AG10803 (cell line): ENCODE data around the gene KHDC3L.

Source experiments
- DNase-seq: peaks from one replicate; pipeline ENCODE4 v3.0.0; 2010; ENCODE audit warnings: low read depth
- H3K4me3 ChIP-seq: 2 replicates; pipeline ENCODE4 v1.5.1; 2011; ENCODE audit warnings: mild to moderate bottlenecking, low read length, control low read depth
- CTCF ChIP-seq: conservative IDR thresholded peaks from 2 replicates; pipeline ENCODE4 v1.5.1; 2011; ENCODE audit warnings: mild to moderate bottlenecking, low read length, control low read depth, inconsistent platforms

KHDC3L gene

GRCh38 chr6:73394577-73395354 is 32.3 kb downstream of the KHDC3L start, which contains the start of gene DDX43:
Gene DDX43 (plus strand): TSS chr6:73394828. CDS start chr6:73394906, 78 bp downstream.
- peak within 1 kb of the TSS; percentile 53 for H3K4me3 ChIP-seq
- DNase-seq, result peak; percentile 80
- TF ChIP-seq CTCF, result no peak

- no peak for TF ChIP-seq CTCF
- DNase-seq, result no peak
- H3K4me3 ChIP-seq, result no peak overlapping the region
Measured at GRCh38 chr6:73395875-73396274, 33.4 kb downstream of the KHDC3L start.

DNA sequence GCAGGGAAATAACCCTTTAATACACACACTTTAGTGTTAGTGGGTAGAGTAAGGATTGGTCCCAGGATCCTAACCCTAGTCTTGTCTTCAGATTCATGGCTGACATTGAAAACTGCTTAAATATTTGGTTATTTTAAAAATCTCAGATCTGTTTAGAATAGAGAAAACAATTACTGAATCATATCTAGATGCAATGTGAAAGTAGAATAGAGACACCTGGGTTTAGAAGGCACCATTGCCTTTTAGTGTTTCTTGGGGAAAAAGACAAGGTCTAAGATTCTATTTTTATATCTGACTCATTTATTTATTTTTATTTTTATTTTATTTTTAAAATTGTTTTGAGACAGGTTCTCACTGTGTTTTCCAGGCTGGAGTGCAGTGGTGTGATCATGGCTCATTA is 38.2 kb downstream of the KHDC3L start:
- H3K4me3 ChIP-seq, result no peak overlapping the region
- no peak for TF ChIP-seq CTCF
- DNase-seq, result no peak

GRCh38 chr6:73409395-73409794 is 46.9 kb downstream of the KHDC3L start:
- DNase-seq, result no peak
- TF ChIP-seq CTCF, result no peak

GRCh38 chr6:73413102-73413501 is 50.6 kb downstream of the KHDC3L start:
- DNase-seq, result no peak
- H3K4me3 ChIP-seq, result no peak overlapping the region
- no peak for TF ChIP-seq CTCF

More at GRCh38 chr6:73409395-73409794, 46.9 kb downstream of the KHDC3L start:
- no peak overlapping the region for H3K4me3 ChIP-seq
